K562 (cell line): Measurements from ENCODE around the gene PTP4A1. TPM values are rescaled to one million over a fixed set of nuclear protein-coding genes. Genes with fewer than 3 reads are reported as not detected.

Source experiments
- CTBP1 ChIP-seq: fragments of 450-650 bp; IDR thresholded peaks from 2 replicates; pipeline ENCODE4 v1.6.1; 2016; ENCODE audit warnings: borderline replicate concordance
- ETS2 ChIP-seq: IDR thresholded peaks from 2 replicates; pipeline ENCODE4 v1.6.1; 2016; ENCODE audit warnings: borderline replicate concordance, missing genetic modification characterization, mild to moderate bottlenecking, moderate library complexity, missing compliant biosample characterization; ENCODE audit not compliant: poor library complexity, severe bottlenecking
- GABPB1 ChIP-seq: sonication (generic); formaldehyde crosslinking; IDR thresholded peaks from 2 replicates; pipeline ENCODE4 v1.8.0; 2022; ENCODE audit warnings: mild to moderate bottlenecking, missing genetic modification reagents
- HNRNPK ChIP-seq: fragments of 200-400 bp; formaldehyde crosslinking; IDR thresholded peaks from one replicate; pipeline ENCODE4 v1.6.1; 2018; ENCODE audit warnings: mild to moderate bottlenecking, low read depth, low read length; ENCODE audit not compliant: poor library complexity, severe bottlenecking
- HNRNPLL ChIP-seq: fragments of 200-400 bp; formaldehyde crosslinking; IDR thresholded peaks from 2 replicates; pipeline ENCODE4 v1.6.1; 2017; ENCODE audit warnings: low read length, low read depth, mild to moderate bottlenecking; ENCODE audit not compliant: poor library complexity, severe bottlenecking
- ID3 ChIP-seq, 2 experiments: fragments of 250-450 bp in 1 of 2; fragments of 450-650 bp in 1 of 2; sonication (Bioruptor Pico) in 1 of 2; IDR thresholded peaks; 2 replicates each; pipeline versions ENCODE4 v1.6.1 to v1.8.0; 2016 to 2021; ENCODE audit warnings: mild to moderate bottlenecking in 2 of 2, moderate library complexity in 2 of 2, missing compliant biosample characterization in 1 of 2, missing genetic modification characterization in 1 of 2
- LARP7 ChIP-seq: fragments of 450-650 bp; IDR thresholded peaks from 2 replicates; pipeline ENCODE4 v1.6.1; 2016
- NFIC ChIP-seq: fragments of 450-650 bp; IDR thresholded peaks from 2 replicates; pipeline ENCODE4 v1.6.1; 2017; ENCODE audit warnings: mild to moderate bottlenecking, inconsistent platforms
- NFXL1 ChIP-seq: fragments of 450-650 bp; formaldehyde crosslinking; IDR thresholded peaks from 2 replicates; pipeline ENCODE4 v1.4.0; 2021; ENCODE audit warnings: mild to moderate bottlenecking
- PHF21A ChIP-seq: fragments of 450-650 bp; IDR thresholded peaks from 2 replicates; pipeline ENCODE4 v1.6.1; 2017; ENCODE audit warnings: low read depth, borderline replicate concordance
- PTBP1 ChIP-seq: fragments of 200-400 bp; formaldehyde crosslinking; IDR thresholded peaks from 2 replicates; pipeline ENCODE4 v1.6.1; 2017; ENCODE audit warnings: low read depth, low read length
- RNF219 ChIP-seq: fragments of 250-450 bp; sonication (Bioruptor Pico); IDR thresholded peaks from 2 replicates; pipeline ENCODE4 v1.5.0; 2022; ENCODE audit warnings: mild to moderate bottlenecking
- SIN3A ChIP-seq, 2 experiments: fragments of 150-350 bp in 1 of 2; IDR thresholded peaks; 2 replicates each; pipeline ENCODE4 v1.6.1; 2011 to 2016; ENCODE audit warnings: borderline replicate concordance in 2 of 2, low read depth in 2 of 2, low read length in 2 of 2, mild to moderate bottlenecking in 2 of 2, moderate library complexity in 2 of 2; ENCODE audit not compliant: control insufficient read depth in 1 of 2
- SMAD1 ChIP-seq: fragments of 150-350 bp; IDR thresholded peaks from 2 replicates; pipeline ENCODE4 v1.6.1; 2014; ENCODE audit warnings: low read length, low read depth; ENCODE audit not compliant: partially characterized antibody
- SRSF3 ChIP-seq: fragments of 200-400 bp; formaldehyde crosslinking; IDR thresholded peaks from 2 replicates; pipeline ENCODE4 v1.6.1; 2016; ENCODE audit warnings: mild to moderate bottlenecking, low read length, moderate library complexity; ENCODE audit not compliant: insufficient read depth
- TCF7L2 ChIP-seq: fragments of 150-350 bp; IDR thresholded peaks from 2 replicates; pipeline ENCODE4 v1.6.1; 2016; ENCODE audit warnings: low read depth, mild to moderate bottlenecking, low read length, moderate library complexity
- TEAD1 ChIP-seq, 2 experiments: fragments of 450-650 bp in 1 of 2; sonication (generic) in 1 of 2; formaldehyde crosslinking; IDR thresholded peaks; 2 replicates each; pipeline versions ENCODE4 v1.4.0 to v1.8.0; 2020 to 2022; ENCODE audit warnings: mild to moderate bottlenecking in 2 of 2, missing genetic modification reagents in 1 of 2
- YBX1 ChIP-seq: fragments of 450-650 bp; IDR thresholded peaks from 2 replicates; pipeline ENCODE4 v1.7.1; 2016; ENCODE audit warnings: mild to moderate bottlenecking
- ZNF398 ChIP-seq: fragments of 250-450 bp; sonication (Bioruptor Pico); IDR thresholded peaks from 2 replicates; pipeline ENCODE4 v1.8.0; 2021; ENCODE audit warnings: moderate library complexity, mild to moderate bottlenecking, inconsistent platforms
- ZNF449 ChIP-seq: fragments of 250-450 bp; sonication (Bioruptor Pico); IDR thresholded peaks from 2 replicates; pipeline ENCODE4 v1.8.0; 2022; ENCODE audit warnings: moderate library complexity, mild to moderate bottlenecking, inconsistent platforms
- ZNF584 ChIP-seq: fragments of 200-800 bp; sonication (Bioruptor generic); IDR thresholded peaks from 2 replicates; pipeline ENCODE4 v1.6.1; 2016; ENCODE audit warnings: low read depth, mild to moderate bottlenecking, missing genetic modification characterization, missing compliant biosample characterization
- polyA plus RNA-seq, 8 experiments: library from polyadenylated mRNA; depleted of rRNA in 4 of 8; stranded (reverse) in 5 of 8; unstranded in 3 of 8; fragments of >200 nt; fragmentation: Nextera tagmentation in 2 of 8; fragmentation: Illumina TruSeq in 1 of 8; extraction: Ambion mirVana in 2 of 8; extraction: Trizol in 1 of 8; gene quantifications; 2 replicates each; pipeline versions ENCODE4 v1.2.1 to v1.2.3, GENCODE V29; 2011 to 2014; ENCODE audit warnings: inconsistent platforms in 1 of 8, missing spikeins in 1 of 8
- total RNA-seq, 7 experiments: library from RNA; depleted of rRNA in 6 of 7; stranded (reverse); fragments of >200 nt in 6 of 7; fragmentation: Illumina TruSeq in 2 of 7; extraction: Trizol in 2 of 7; gene quantifications; 2 replicates each; pipeline versions ENCODE4 v1.2.1 to v1.2.3, GENCODE V29; 2011 to 2021; ENCODE audit warnings: low replicate concordance in 1 of 7

PTP4A1 gene
- total and polyA plus RNA-seq, 9 of the 15 experiments (the other 6 are each of a cell fraction or from before 2014, with no cell fraction given): 3.7 to 67.5 (median 13.1) TPM

- TF ChIP-seq ID3 (CRISPR knock-in tag; IDR thresholded peaks at IDR 0.05) (no peak), ID3 (tag; IDR thresholded peaks at IDR 0.05) (no peak), HNRNPLL (peak; percentile 25), ZNF398 (CRISPR knock-in tag) (no peak), HNRNPK (no peak), SIN3A (IDR thresholded peaks at IDR 0.05; ENCODE audit: borderline replicate concordance in 2 of 2, control insufficient read depth in 1 of 2, low read depth in 2 of 2, low read length in 2 of 2) (peak in 1 of 2 experiments; percentile 45; a peak in 1 of 4 replicates), RNF219 (CRISPR knock-in tag) (no peak), NFIC (peak; percentile 74), SMAD1 (no peak), SRSF3 (no peak), ZNF584 (0 out of 2 replicates have a peak, but pooled peaks have one; percentile 33), YBX1 (no peak), NFXL1 (no peak), CTBP1 (peak; percentile 74), PHF21A (no peak; the same call in 1 of the 2 replicates), TCF7L2 (no peak), TEAD1 (CRISPR knock-in tag; IDR thresholded peaks at IDR 0.05) (peak in 1 of 2 experiments; percentile 27; a peak in 1 of 4 replicates), GABPB1 (CRISPR knock-in tag) (peak; percentile 18; the same call in 1 of the 2 replicates), ZNF449 (CRISPR knock-in tag) (no peak), LARP7 (no peak), ETS2 (no peak), PTBP1 (no peak)
Measured at GRCh38 chr6:63572044-63572746, at the start of gene PTP4A1, which contains the start of gene LOC128125822 (continued).
